GM21737 (cell line): ENCODE measurements around the gene PFKM.

Experiments
- ATAC-seq: cut with Tn5 transposase; IDR thresholded peaks from one replicate; pipeline ENCODE4 v1.9.1; 2021; ENCODE audit warnings: mild to moderate bottlenecking, moderate library complexity; ENCODE audit not compliant: unreplicated experiment

PFKM gene

DNA sequence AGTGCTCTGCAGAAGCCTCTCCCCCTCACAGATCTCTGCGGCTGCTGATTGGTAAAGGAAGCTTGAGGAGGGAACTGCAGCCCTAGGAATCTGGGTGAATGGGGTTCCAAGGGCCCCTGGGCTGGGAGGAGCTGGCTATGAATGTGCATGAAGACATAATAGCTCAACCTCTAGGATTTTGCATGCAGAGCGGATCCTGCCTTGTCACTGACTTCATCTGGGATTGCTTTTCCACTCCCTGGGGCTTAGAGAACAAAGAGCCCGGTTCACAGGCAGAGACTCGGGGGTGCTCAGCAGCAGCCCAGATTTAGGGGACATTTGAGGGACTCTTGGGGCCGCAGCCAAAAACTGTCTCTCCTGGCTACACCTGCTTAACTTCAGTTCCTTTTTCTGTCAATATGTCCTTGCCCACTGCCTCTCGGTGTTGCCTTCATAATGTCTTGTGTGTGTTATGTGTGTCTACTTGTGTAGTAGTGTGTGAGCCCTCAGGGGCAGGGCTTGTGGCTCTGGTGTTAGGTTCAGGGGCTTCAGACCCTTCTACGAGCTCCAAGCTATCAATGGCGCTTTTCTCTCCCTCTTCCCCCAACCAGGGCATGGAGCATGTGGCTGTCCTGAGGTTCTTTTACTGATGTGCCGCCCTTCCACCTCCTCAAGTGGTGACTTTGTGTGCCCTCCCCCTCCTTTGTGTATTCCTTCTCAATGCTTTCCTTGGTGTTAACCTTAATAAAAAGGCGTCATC is 66.2 kb downstream of the PFKM start:
- no peak for ATAC-seq

DNA sequence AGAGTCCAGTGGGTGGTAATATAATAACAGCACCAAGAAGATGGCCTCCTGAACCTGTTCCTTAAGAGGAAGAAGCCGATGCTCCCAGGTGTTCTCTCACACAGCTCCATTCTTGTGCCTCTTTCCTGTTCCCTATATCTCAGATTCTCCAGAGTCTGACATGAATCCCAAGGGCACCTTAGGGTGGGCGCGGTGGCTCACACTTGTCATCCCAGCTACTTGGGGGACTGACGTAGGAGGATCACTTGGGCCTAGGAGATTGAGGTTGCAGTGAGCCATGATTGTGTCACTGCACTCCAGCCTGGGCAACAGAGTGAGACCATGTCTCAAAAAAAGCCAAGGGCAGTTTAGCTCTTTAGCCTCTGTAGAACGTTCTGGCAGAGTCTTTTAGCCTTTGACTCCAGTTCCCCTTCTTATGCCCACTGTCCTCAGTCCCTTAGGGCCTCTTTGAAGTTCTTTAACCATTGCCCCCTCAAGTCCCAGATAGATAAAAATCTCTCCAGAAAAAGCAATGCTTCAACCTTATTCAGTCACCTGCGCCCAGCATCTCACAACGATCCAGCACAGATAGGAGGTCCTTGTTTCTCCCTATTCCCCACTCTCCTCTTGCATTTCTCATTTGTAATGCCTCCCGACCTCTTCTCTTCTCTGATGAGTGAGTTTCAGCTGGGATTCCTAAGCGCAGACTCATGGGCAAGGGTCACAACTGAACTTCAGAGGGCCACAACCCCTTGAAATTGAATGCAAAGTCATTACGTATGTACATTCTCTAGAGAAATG is 68.9 kb downstream of the PFKM start:
- no peak for ATAC-seq

GRCh38 chr12:48189331-48190125 is 70.4 kb downstream of the PFKM start:
- ATAC-seq: no peak

- ATAC-seq: no peak
These were observed 71.9 kb downstream of the PFKM start for GRCh38 chr12:48191096-48191495.

DNA sequence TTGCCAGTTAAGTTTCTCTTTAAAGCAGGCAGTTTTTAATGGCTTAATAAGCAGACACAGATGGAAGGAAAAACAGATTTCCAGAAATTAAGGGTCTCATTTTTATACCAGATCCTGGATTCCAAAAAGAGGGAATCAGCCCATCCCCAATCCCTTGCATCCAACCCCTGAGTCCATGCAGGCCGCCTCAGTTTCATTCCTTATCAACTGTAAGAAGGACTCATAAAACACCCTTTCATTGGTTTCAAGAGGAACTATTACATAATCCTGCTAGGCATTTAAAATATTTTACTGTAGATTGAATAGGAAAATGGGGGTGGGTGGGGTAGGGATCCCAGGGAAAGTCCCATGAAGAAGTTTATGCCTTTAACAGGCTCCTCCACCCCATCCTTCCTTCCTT is 73.7 kb downstream of the PFKM start:
- no peak for ATAC-seq

GRCh38 chr12:48193623-48194022 is 74.5 kb downstream of the PFKM start:
- no peak for ATAC-seq

- no peak for ATAC-seq
These were observed 75.6 kb downstream of the PFKM start for GRCh38 chr12:48194799-48195201.
